Stimulated activated CD4-positive, alpha-beta T cell treated with anti-CD3 and anti-CD28 coated beads, TNF-alpha, amount 100 ng/mL, for 4 hours (primary cell): ENCODE data around the gene PRXL2B.

Experiments used
- DNase-seq, 3 experiments: peaks; one replicate each; pipeline ENCODE4 v3.0.0-alpha.2; 2020; ENCODE audit warnings: low read depth in 3 of 3

The PRXL2B gene

GRCh38 chr1:2635361-2636010 lies 48.9 kb downstream of the PRXL2B start:
- DNase-seq, result no peak

- no peak for DNase-seq
Observed at GRCh38 chr1:2636733-2637132, 50.2 kb downstream of the PRXL2B start.

DNA sequence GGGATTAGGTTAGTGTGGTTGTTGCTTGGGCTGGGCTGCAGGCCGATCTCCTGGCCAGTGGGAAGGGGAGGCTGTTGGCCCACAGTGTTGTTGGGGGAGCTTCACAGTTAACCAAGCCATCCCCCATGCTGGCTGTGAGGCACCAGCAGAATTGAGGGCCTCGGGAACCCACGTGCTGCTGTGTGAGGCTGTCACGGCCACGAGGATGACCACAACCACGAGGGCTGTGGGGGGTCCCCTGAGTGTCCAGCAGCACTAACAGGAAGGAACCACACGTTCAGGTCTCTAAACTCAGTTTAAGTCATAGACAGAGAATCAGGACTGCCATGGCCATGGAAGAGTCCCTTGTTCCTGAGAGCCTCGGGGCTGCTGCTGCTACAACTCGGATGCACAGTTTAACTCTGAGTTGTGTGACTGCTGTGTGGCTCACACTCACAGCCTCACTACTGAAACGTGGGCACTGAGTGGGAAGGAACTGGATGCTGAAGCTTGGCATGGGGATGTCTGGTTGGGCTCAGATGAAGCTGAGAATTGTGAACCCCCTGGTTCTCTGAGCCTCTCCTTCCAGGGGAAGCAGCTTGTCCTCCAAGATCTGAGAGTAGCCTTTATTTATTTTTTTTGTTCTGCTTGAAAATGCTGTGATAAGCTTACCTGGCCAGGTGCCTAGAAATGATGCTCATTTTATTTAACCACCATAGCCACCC lies 51.0 kb downstream of the PRXL2B start:
- no peak for DNase-seq

DNA sequence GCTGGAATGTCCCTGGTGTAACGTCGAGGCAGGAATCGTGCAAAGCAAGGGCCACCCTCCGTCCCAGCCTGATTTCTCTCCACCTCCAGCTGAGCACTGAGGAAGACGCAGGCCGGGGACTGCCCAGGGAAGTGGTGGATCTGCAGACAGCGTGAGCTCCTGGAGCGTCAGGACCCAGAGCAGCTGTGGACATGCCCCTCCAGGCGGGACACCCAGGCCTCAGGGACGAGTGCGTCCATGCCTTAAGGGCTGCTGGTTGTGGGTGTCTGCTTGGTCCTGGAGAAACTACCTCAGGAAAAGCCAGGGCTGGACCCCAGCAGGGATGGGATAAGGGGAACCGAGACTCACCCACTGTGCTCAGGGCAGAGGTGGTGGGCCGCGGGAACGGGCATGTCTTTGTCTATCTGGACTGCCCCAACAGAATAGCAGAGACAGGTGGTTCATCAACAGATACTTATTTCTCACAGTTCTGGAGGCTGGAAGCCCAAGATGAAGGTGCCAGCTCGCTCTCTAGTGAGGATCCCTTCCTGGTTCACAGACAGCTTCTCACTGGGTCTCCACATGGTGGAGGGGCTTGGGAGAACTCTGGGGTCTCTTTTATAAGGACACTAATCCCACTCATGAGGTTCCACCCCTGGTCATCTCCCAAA lies 52.0 kb downstream of the PRXL2B start:
- DNase-seq, result no peak

DNA sequence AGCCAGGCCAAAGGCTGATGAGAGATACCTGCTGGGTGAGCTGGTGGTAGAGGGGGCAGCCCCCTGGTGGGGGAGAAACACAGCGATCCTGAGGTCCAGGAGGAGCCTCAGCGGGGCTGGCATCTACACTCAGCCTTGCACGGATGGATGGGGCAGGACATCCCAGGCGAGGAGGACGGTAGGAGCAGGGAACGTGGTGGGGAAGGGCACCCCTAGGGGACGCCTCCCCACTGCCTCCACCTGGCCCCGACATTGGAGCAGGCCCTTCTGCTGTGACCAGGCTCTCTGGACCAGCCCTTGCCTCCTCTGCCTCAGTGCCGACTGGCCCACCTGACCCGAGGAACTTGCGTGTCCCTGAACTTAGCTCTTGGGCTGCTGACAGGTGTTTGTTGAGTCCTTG lies 52.6 kb downstream of the PRXL2B start:
- no peak for DNase-seq

DNA sequence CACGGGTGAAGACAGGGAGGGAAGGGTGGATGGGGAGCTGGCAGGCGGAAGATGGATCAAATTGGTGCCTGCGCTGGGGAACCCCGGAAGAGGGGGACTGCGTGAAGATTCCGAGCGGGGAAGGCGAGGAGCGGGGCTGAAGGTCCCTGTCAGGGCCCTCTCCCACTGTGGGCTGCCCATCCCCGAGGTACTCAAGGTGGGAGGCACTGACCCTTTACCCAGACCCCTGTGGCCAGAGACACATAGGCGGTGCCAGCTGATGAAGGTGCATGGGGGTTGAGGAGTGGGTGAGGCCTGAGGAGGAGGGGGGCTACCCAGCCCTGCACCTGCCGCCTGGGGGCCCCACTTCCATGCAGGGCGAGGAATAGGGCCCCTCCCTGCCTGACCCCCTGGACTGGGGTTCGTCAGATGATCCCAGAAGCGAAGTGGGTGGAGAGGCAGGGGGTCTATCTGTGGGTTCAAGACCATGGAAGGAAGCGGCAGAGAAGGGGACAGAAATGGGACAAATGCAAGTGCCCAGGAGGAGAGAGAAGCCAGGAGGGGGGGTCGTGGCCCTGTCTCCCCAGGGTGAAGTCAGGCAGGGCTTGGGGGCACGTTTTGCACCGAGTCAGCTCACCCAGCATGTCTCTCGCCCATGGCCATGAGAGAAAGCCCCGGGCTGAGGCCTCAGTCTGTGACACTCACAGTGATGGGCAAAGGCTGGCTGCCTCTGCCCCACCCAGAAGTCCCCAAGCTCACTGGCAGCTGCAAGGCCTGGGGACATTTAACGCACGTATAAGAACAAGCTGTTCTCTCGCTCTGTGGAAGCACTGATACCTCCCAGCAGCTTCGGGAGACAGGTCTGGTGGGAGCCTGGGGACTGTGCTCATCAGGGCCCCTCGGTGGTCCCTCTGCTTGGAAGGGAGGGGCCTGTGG lies 53.3 kb downstream of the PRXL2B start:
- DNase-seq, result no peak

GRCh38 chr1:2640626-2641025 lies 54.0 kb downstream of the PRXL2B start:
- no peak for DNase-seq
